CD4-positive, alpha-beta T cell treated with Interleukin-21 for 1 hour (primary cell): ENCODE measurements around the gene HRC.
"Not testable (repeated sequence)": the region's sequence is repeated elsewhere in the genome, so short reads cannot be mapped to it uniquely, and the experiment has no call there.

Experiments used
- DNase-seq: peaks from one replicate; pipeline ENCODE4 v3.0.0-alpha.2; 2020

The HRC gene

GRCh38 chr19:49160450-49161189, 5.4 kb upstream of the HRC start:
- DNase-seq: no peak

DNA sequence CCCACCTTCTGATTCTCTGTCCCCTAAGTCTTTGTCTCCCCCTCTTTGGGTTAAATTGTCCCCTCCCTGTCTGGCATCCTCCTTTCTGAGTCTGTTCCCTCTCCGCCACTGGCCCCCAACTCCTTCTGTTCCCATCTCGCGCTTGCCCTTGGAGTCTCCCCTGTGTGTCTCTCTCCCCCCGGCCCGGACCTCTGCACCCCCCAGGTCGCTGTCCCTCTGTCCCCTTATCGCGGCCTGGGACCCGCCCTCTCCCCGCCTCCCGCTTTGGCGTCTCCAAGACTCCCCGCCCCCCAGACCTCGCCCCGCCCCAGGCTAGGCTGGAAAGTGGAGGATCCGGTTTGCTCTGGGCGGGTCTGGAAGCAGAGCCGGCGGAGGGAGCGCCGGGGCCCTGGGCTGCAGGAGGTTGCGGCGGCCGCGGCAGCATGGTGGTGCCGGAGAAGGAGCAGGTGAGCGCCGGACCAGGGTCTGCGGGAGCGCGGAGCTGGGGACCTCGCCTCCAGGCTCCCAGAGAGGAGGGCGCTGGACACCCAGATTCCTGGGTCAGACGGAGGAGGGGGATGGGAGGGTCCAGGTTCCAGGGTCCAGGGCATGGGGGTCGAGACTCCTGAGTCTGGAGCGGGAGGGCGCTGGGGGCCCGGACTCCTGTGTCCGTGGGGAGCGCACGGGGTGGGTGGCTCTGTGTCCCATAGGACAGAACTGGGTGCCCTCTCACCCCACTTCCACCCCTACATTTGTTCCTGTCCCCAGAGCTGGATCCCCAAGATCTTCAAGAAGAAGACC, 2.4 kb upstream of the HRC start, which contains the start of gene TRPM4:
Gene TRPM4, plus strand, starts transcription at position 348 of the 780 bp plus-strand sequence. Its CDS starts 75 bp downstream, at position 423.
- peak; percentile 28 for DNase-seq

GRCh38 chr19:49155820-49156346, 687 bp upstream of the HRC start:
- no peak for DNase-seq

- no peak for DNase-seq
Measured at GRCh38 chr19:49154279-49154678, 917 bp downstream of the HRC start.

- no peak for DNase-seq
Measured at GRCh38 chr19:49153167-49153809, 1.9 kb downstream of the HRC start.

DNA sequence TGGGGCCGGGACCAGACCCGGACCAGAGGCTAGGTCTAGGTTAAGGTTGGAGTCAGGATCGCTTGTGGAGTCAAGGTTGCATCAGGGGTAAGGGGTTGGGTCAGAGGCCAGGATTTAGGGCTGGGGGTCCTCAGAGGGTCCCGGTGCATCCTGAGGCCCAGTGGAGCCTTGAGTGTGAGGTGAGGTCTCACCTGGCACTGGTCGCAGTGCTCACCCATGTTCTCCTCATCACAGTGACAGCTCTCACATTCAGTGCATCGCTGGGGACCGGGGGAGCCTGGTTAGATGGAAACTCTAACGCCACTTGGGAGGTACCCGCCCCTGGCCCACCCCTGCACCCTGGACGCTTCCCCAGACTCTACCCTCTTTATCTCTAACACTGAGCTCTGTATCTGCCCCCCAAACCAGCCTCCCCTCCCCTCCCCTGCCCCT, 3.1 kb downstream of the HRC start:
- DNase-seq: no peak

- peak; percentile 33 for DNase-seq
Measured at GRCh38 chr19:49151267-49152118, 3.7 kb downstream of the HRC start.

GRCh38 chr19:49150944-49151243, 4.3 kb downstream of the HRC start:
- no peak for DNase-seq

GRCh38 chr19:49150106-49150943, 4.9 kb downstream of the HRC start:
- peak; percentile 54 for DNase-seq

- DNase-seq: peak; percentile 8
Measured at GRCh38 chr19:49149652-49150105, 5.5 kb downstream of the HRC start.

DNA sequence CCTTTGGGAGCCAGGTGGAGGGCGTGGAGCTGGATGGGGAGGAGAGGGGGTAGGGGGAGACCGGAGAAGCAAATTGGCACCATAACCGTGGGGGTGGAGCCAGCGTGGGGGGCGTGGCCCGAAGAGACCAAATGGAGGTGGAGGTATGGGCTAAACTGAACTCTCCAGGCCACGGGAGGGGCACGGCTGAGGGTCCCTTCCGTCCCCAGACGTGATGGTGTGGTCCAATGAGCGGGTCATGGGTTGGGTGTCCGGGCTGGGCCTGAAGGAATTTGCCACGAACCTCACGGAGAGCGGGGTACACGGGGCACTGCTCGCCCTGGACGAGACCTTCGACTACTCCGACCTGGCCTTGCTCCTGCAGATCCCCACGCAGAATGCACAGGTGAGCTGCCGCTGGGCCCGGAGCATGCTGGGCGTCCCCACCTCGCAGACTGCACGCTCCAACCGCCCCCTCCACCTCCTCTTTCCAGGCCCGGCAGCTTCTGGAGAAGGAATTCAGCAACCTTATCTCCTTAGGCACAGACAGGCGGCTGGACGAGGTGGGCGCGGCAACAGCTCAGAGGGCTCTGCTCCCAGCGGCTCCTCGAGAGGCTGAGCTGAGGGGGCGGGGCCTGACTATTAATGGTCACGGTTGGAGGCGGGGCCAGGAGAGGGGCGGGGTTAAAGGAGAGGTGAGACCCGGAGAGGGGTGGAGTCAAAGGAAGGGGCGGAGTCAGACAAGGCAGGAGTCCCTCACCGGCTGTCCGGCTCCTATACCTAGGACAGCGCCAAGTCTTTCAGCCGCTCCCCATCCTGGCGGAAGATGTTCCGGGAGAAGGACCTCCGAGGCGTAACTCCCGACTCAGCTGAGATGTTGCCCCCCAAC, 6.2 kb downstream of the HRC start:
- peak; percentile 86 for DNase-seq

DNA sequence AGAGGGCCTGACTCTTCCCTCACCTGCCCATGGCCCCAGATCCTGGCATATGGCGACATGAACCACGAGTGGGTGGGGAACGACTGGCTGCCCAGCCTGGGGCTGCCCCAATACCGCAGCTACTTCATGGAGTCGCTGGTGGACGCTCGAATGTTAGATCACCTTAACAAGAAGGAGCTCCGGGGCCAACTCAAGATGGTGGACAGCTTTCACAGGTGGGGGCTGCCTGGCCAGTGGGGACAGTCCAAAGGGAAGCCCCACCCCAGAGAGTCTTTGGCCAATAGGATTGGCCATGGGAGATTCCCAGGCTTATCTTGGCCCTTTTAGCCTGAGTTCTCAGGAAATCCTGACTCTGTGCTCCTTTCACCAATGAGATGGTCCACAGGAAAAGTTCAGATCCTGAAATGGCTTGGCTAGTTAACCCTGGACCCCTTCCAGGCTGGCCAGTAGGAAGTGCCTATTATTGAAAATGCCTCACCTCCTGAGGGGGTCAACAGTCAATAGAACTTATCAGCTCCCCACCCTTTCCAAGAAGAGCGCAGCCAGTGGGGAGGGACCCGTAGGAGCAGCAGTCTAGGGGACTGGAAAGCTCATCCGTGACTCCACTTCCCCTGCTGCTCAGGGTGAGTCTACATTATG, 7.0 kb downstream of the HRC start:
- DNase-seq: no peak

DNA sequence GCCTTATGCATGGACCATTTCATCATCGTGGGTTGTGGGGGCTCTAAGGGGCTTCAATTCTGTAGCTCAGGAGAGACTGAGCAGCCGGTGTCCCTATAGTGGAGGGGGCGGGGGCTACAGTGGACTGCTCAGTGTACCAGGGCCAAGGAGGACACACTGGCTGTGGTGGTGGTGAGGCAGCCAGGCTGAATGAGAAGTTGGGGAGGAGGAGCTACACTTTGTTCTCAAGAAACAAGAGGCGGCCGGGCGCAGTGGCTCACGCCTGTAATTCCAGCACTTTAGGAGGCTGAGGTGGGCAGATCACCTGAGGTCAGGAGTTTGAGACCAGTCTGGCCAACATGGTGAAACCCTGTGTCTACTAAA, 8.8 kb downstream of the HRC start:
- DNase-seq: not testable (repeated sequence)

DNA sequence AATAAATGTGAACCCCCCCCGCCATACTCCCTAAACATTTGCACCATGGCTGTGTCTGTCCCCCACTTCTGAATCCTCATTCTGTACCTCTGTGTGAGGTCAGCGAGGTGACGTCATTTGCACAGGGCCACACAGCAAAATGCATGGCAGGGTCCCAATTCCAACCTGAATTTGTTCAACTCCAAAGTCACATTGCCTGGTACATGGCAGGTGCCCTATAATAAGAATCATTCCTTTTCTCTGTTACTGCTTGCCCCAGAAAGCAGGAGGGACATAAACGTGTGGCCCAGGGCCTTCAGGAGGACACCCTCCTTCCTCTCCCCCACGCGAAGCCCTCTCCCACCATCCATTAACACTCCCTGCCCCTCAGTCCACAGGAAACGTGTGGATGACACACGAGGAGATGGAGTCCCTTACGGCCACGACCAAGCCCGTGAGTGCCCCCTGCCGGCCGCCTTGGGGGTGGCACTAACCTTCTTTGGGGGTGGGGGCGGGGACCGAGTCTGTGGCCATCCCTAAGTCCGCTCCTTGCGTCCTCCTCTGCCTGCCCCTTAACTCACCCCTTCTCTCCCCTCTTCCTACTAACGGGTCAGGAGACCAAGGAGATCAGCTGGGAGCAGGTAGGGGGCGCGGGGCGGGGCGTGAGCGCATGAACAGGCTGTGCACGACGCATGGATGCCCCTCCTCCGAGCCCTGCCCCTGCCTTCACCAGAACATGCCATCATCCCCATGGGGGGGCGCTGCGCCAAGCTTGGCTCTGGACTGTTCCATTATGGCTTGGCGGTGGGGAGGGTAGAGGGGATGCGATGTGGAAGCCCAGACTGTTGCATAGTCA, 9.4 kb downstream of the HRC start:
- peak; percentile 76 for DNase-seq

GRCh38 chr19:49142866-49143335, 12.3 kb downstream of the HRC start:
- peak; percentile 66 for DNase-seq

DNA sequence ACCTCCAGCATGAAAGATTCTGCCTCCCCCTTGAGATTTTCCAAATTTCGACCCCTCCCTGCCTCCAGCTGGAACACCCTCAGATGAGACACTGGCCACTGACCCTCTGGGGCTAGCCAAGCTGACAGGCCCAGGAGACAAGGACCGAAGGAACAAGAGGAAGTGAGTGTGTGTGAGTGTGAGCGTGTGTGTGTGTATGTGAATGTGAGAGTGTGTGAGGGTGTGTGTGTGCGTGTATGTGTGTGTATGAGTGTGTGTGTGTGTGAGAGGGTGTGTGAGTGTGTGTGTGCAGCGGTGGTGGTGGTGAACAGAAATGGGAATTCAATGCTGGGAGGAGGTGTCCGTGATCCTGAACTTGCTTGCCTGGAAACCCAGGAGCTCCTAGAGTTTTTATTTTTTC, 13.8 kb downstream of the HRC start:
- no peak for DNase-seq

DNA sequence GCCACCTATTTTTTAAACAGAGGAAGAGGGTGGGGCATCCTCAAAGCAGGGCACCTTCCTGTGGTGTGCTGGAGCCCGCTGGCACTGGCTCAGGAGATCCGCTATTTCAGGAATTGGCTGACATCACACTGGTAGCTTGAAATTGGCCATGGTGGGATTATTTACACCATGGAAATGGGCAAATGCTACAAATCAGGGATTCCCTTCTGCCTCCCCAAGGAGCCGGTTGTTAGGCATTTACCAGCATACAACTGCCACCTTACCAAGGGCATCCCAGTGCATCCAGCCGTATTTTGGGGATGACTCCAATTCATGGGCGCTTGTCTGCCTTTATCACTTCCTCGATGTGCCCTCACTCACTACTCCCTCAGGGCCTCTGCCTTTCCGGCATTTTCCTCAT, 14.2 kb downstream of the HRC start:
- DNase-seq: no peak

- no peak for DNase-seq
Measured at GRCh38 chr19:49136771-49137171, 18.4 kb downstream of the HRC start.

- no peak for DNase-seq
Measured at GRCh38 chr19:49135686-49136085, 19.5 kb downstream of the HRC start.
